ENCODE results near the gene MLH1. TPM values are rescaled to one million over a fixed set of nuclear protein-coding genes. Genes with fewer than 3 reads are reported as not detected.
"Not testable (repeated sequence)": the region's sequence is repeated elsewhere in the genome, so short reads cannot be mapped to it uniquely, and the experiment has no call there.

MLH1 gene
- total and polyA plus RNA-seq, 2 donors: 21.9 to 59.2 TPM

DNA sequence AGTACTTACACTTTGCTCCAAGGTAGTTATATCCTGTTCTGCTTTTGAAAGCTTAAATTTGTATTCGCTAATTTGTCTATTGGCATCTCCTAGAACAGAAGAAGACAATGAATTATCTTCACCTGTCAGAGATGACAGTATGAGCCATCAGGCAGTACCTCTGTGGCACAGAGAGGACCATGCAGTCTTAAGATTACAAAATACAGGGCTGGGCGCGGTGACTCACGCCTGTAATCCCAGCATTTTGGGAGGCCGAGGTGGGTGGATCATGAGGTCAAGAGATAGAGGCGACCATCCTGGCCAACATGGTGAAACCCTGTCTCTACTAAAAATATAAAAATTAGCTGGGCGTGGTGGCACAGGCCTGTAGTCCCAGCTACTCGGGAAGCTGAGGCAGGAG, 61.8 kb downstream of the MLH1 start:
- DNase-seq (ENCODE audit: low read depth in 6 of 9, low spot score in 9 of 9); H3K4me1 ChIP-seq (ENCODE audit: control insufficient read depth in 2 of 2, insufficient read depth in 2 of 2, low read length in 2 of 2); H3K4me3 ChIP-seq (ENCODE audit: low read length in 2 of 2); H3K27me3 ChIP-seq (ENCODE audit: control insufficient read depth in 2 of 2, insufficient read depth in 1 of 2, low read length in 1 of 2); H3K9me3 ChIP-seq (ENCODE audit: control insufficient read depth in 2 of 2, insufficient read depth in 1 of 2, low read length in 1 of 2); H3K27ac ChIP-seq (ENCODE audit: low read depth in 1 of 2, low read length in 1 of 2): not testable (repeated sequence)
- peaks cover 35 to 70% of the 10 kb centered on the region in 2 donors for H3K36me3 ChIP-seq (ENCODE audit: control insufficient read depth in 2 of 2, insufficient read depth in 2 of 2, low read length in 1 of 2)
- 98% methylated on average over 8 of the region's 8 CpGs for WGBS

DNA sequence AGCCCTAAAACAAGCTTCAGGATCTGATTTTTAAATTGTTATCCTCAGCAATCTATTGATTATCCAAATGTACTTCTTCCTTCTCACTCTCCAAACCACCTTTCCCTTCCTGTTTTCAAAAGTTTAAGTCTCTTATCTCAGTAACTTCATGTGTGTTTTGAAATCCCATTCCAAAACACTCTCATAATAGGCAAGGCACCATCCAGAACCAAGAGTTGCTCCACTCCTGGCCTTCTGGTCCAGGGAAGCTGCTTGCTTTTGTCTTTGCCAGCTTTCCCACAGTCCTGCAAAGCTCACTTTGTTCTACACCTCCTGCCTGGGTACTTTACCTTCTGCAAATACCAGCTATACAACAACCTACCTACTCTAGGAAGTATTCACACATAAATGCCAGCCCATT, 63.5 kb downstream of the MLH1 start:
- no peak overlapping the region for H3K27ac ChIP-seq (ENCODE audit: low read depth in 1 of 2, low read length in 1 of 2)

DNA sequence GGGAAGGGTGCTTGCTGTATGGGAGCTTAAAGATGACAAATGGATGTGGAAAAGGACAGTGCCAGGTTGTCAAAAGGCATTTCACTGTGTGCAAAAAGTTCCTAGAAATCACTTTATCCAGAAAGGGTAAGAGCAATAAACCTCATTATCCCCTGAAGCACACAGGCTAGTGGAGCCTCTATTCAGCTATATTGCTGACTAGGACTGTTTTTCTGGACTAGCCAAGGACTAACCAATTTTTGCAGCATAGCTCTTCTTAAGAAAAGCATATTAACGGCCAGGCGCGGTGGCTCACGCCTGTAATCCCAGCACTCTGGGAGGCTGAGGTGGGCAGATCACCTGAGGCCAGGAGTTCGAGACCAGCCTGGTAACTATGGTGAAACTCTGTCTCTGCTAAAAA, 64.8 kb downstream of the MLH1 start:
- H3K9me3 ChIP-seq (ENCODE audit: control insufficient read depth in 2 of 2, insufficient read depth in 1 of 2, low read length in 1 of 2): no peaks in the 10 kb centered on the region
- H3K4me3 ChIP-seq (ENCODE audit: low read length in 2 of 2): no peak overlapping the region
- H3K27me3 ChIP-seq (ENCODE audit: control insufficient read depth in 2 of 2, insufficient read depth in 1 of 2, low read length in 1 of 2): no peaks in the 10 kb centered on the region
- no peak for DNase-seq (ENCODE audit: low read depth in 6 of 9, low spot score in 9 of 9)
- peaks cover 30 to 64% of the 10 kb centered on the region in 2 donors for H3K36me3 ChIP-seq (ENCODE audit: control insufficient read depth in 2 of 2, insufficient read depth in 2 of 2, low read length in 1 of 2)
- WGBS: 97% methylated on average over 5 of the region's 5 CpGs
- H3K27ac ChIP-seq (ENCODE audit: low read depth in 1 of 2, low read length in 1 of 2): no peak overlapping the region
- H3K4me1 ChIP-seq (ENCODE audit: control insufficient read depth in 2 of 2, insufficient read depth in 2 of 2, low read length in 2 of 2): no peaks in the 10 kb centered on the region

More for the DNA sequence above, 63.5 kb downstream of the MLH1 start:
- DNase-seq (ENCODE audit: low read depth in 6 of 9, low spot score in 9 of 9): no peak
- no peak overlapping the region for H3K4me3 ChIP-seq (ENCODE audit: low read length in 2 of 2)
- H3K27me3 ChIP-seq (ENCODE audit: control insufficient read depth in 2 of 2, insufficient read depth in 1 of 2, low read length in 1 of 2): no peaks in the 10 kb centered on the region
- peaks cover 31 to 62% of the 10 kb centered on the region in 2 donors for H3K36me3 ChIP-seq (ENCODE audit: control insufficient read depth in 2 of 2, insufficient read depth in 2 of 2, low read length in 1 of 2)
- no peaks in the 10 kb centered on the region for H3K9me3 ChIP-seq (ENCODE audit: control insufficient read depth in 2 of 2, insufficient read depth in 1 of 2, low read length in 1 of 2)
- H3K4me1 ChIP-seq (ENCODE audit: control insufficient read depth in 2 of 2, insufficient read depth in 2 of 2, low read length in 2 of 2): no peaks in the 10 kb centered on the region

DNA sequence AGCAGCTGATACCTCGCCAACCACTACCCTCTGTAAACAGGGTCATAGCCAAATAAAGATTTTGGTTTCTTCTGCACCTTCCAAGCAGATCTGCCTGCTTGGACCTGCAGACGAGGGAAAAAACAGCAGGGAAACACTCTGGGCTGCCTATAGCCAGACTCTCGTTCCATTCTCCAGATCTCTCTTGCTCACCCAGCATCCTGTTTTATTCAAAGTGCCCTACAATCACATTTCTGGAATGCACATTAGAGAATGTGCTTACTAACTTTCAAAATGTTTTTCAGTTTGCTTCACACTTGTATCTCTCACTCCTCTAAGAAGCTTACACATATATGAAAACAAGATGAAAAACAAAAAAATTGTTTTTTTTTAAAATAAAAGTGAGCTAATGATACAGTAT, 71.4 kb downstream of the MLH1 start:
- H3K4me1 ChIP-seq (ENCODE audit: control insufficient read depth in 2 of 2, insufficient read depth in 2 of 2, low read length in 2 of 2): no peaks in the 10 kb centered on the region
- H3K27ac ChIP-seq (ENCODE audit: low read depth in 1 of 2, low read length in 1 of 2): no peak overlapping the region
- peaks cover 5 to 25% of the 10 kb centered on the region in 2 donors for H3K36me3 ChIP-seq (ENCODE audit: control insufficient read depth in 2 of 2, insufficient read depth in 2 of 2, low read length in 1 of 2)
- no peaks in the 10 kb centered on the region for H3K27me3 ChIP-seq (ENCODE audit: control insufficient read depth in 2 of 2, insufficient read depth in 1 of 2, low read length in 1 of 2)
- H3K4me3 ChIP-seq (ENCODE audit: low read length in 2 of 2): no peak overlapping the region
- no peak for DNase-seq (ENCODE audit: low read depth in 6 of 9, low spot score in 9 of 9)
- no peaks in the 10 kb centered on the region for H3K9me3 ChIP-seq (ENCODE audit: control insufficient read depth in 2 of 2, insufficient read depth in 1 of 2, low read length in 1 of 2)
- 95% methylated on average over 3 of the region's 3 CpGs for WGBS

DNA sequence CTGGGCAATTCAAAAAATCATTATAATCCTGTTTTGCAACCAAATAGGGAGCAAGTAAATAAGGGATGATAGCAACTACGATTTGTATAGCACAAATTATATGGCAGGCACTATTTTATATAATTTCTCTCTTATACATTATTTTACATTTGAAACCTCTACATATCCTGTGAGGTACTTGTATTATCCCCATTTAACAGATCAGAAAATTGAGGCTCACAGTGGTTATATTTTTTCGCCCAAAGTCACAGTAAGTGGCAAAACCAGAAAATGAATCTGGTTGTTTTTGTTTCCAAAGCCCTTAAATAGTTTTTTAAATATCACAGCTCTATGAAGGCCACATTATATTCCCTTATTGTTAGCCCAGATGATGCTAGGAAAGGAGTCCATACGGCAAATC, 74.3 kb downstream of the MLH1 start:
- DNase-seq (ENCODE audit: low read depth in 6 of 9, low spot score in 9 of 9): no peak
- Histone ChIP-seq H3K36me3 (ENCODE audit: control insufficient read depth in 2 of 2, insufficient read depth in 2 of 2, low read length in 1 of 2) (peaks cover 0 to 23% of the 10 kb centered on the region in 2 donors), H3K27ac (ENCODE audit: low read depth in 1 of 2, low read length in 1 of 2) (no peak overlapping the region), H3K4me3 (ENCODE audit: low read length in 2 of 2) (no peak overlapping the region), H3K4me1 (ENCODE audit: control insufficient read depth in 2 of 2, insufficient read depth in 2 of 2, low read length in 2 of 2) (no peaks in the 10 kb centered on the region), H3K27me3 (ENCODE audit: control insufficient read depth in 2 of 2, insufficient read depth in 1 of 2, low read length in 1 of 2) (no peaks in the 10 kb centered on the region), H3K9me3 (ENCODE audit: control insufficient read depth in 2 of 2, insufficient read depth in 1 of 2, low read length in 1 of 2) (no peaks in the 10 kb centered on the region)
- 98% methylated on average over 3 of the region's 3 CpGs for WGBS

DNA sequence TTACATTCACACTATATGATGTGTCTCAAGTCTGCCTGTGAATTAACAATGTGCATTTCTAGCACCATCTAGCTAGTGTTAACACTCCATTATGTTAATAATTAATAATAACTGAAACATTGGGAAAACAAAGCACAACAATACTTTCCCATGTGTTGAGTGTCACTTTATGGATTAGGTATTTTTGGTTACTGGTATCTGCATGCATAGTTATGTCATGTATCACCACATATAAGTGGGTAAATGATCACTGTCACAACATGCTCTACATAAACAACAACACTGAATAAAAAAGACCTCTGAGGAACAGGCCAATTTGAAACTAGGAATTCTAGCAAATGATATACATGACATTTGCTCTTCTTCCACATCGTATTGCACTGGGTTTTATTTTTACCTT, 74.7 kb downstream of the MLH1 start:
- H3K27me3 ChIP-seq (ENCODE audit: control insufficient read depth in 2 of 2, insufficient read depth in 1 of 2, low read length in 1 of 2): no peaks in the 10 kb centered on the region
- DNase-seq (ENCODE audit: low read depth in 6 of 9, low spot score in 9 of 9): no peak
- no peak overlapping the region for H3K27ac ChIP-seq (ENCODE audit: low read depth in 1 of 2, low read length in 1 of 2)
- H3K9me3 ChIP-seq (ENCODE audit: control insufficient read depth in 2 of 2, insufficient read depth in 1 of 2, low read length in 1 of 2): no peaks in the 10 kb centered on the region
- H3K4me3 ChIP-seq (ENCODE audit: low read length in 2 of 2): no peak overlapping the region
- 95% methylated on average over 1 of the region's 1 CpG for WGBS
- peaks cover 0 to 23% of the 10 kb centered on the region in 2 donors for H3K36me3 ChIP-seq (ENCODE audit: control insufficient read depth in 2 of 2, insufficient read depth in 2 of 2, low read length in 1 of 2)
- peaks cover 0 to 2% of the 10 kb centered on the region in 2 donors for H3K4me1 ChIP-seq (ENCODE audit: control insufficient read depth in 2 of 2, insufficient read depth in 2 of 2, low read length in 2 of 2)

DNA sequence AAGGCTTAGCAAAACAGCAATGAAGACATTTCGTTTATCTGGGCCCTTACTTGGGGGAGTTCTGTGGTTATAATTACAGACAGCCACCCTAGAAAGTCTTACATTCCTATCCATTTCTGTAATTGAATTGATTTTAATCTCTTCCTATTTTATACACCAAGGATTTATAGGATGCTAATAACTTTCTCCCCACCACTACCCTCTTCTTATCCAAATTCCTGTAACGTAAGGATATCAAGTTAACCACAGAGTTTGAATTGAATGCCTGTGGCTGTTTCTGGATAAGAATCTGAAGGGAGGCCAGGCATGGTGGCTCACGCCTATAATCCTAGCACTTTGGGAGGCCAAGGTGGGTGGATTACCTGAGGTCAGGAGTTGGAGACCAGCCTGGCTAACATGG, 78.6 kb downstream of the MLH1 start:
- WGBS: 98% methylated on average over 3 of the region's 3 CpGs
- Histone ChIP-seq H3K27me3 (ENCODE audit: control insufficient read depth in 2 of 2, insufficient read depth in 1 of 2, low read length in 1 of 2) (no peaks in the 10 kb centered on the region), H3K4me3 (ENCODE audit: low read length in 2 of 2) (no peak overlapping the region), H3K9me3 (ENCODE audit: control insufficient read depth in 2 of 2, insufficient read depth in 1 of 2, low read length in 1 of 2) (no peaks in the 10 kb centered on the region), H3K27ac (ENCODE audit: low read depth in 1 of 2, low read length in 1 of 2) (no peak overlapping the region), H3K4me1 (ENCODE audit: control insufficient read depth in 2 of 2, insufficient read depth in 2 of 2, low read length in 2 of 2) (peaks cover 0 to 2% of the 10 kb centered on the region in 2 donors), H3K36me3 (ENCODE audit: control insufficient read depth in 2 of 2, insufficient read depth in 2 of 2, low read length in 1 of 2) (peaks cover 0 to 9% of the 10 kb centered on the region in 2 donors)
- no peak for DNase-seq (ENCODE audit: low read depth in 6 of 9, low spot score in 9 of 9)

DNA sequence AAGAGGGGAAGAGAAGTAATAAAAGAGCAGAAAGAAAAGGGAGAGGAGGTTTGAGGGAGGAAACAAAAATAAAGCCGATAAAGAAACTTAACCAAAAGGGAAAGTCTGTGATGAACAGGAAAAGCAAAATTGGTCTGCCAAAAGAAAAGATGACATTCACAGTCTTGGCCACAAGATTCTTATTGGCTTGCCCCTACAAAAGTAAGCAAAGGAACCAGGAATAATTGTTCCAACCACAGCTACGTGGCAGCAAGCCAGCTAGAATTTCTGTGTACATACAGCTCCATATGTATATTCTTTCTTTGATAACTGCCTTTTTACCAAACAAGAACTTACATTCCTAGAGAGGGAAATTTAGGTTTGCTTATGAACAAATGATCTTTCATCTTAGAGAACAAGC, 79.6 kb downstream of the MLH1 start:
- H3K9me3 ChIP-seq (ENCODE audit: control insufficient read depth in 2 of 2, insufficient read depth in 1 of 2, low read length in 1 of 2): no peaks in the 10 kb centered on the region
- H3K4me3 ChIP-seq (ENCODE audit: low read length in 2 of 2): no peak overlapping the region
- DNase-seq (ENCODE audit: low read depth in 6 of 9, low spot score in 9 of 9): no peak
- 4% methylated on average over 2 of the region's 2 CpGs for WGBS
- no peaks in the 10 kb centered on the region for H3K27me3 ChIP-seq (ENCODE audit: control insufficient read depth in 2 of 2, insufficient read depth in 1 of 2, low read length in 1 of 2)
- peaks cover 0 to 2% of the 10 kb centered on the region in 2 donors for H3K4me1 ChIP-seq (ENCODE audit: control insufficient read depth in 2 of 2, insufficient read depth in 2 of 2, low read length in 2 of 2)
- peaks cover 0 to 9% of the 10 kb centered on the region in 2 donors for H3K36me3 ChIP-seq (ENCODE audit: control insufficient read depth in 2 of 2, insufficient read depth in 2 of 2, low read length in 1 of 2)
- H3K27ac ChIP-seq (ENCODE audit: low read depth in 1 of 2, low read length in 1 of 2): no peak overlapping the region

DNA sequence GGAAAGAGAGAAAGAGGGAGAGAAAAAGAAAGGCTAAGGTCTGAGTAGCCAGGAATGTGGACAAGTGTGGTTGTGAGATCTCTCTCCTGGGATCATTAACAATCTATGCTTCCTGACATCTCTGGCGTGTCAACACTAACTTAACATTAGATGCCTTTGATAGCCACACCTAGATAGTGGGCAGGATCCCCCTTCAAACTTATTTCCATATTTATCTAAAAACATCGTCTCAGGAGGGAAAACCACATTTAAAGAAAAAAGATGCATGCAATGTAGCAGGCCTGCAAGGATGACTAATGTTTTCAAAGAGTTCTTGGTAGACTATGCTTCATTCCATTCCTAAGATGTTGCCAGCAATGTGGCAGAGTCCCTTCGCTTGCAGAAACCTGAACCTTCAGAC, 80.9 kb downstream of the MLH1 start:
- H3K4me3 ChIP-seq (ENCODE audit: low read length in 2 of 2): no peak overlapping the region
- H3K4me1 ChIP-seq (ENCODE audit: control insufficient read depth in 2 of 2, insufficient read depth in 2 of 2, low read length in 2 of 2): peaks cover 0 to 2% of the 10 kb centered on the region in 2 donors
- H3K36me3 ChIP-seq (ENCODE audit: control insufficient read depth in 2 of 2, insufficient read depth in 2 of 2, low read length in 1 of 2): peaks cover 0 to 9% of the 10 kb centered on the region in 2 donors
- H3K27me3 ChIP-seq (ENCODE audit: control insufficient read depth in 2 of 2, insufficient read depth in 1 of 2, low read length in 1 of 2): no peaks in the 10 kb centered on the region
- no peak for DNase-seq (ENCODE audit: low read depth in 6 of 9, low spot score in 9 of 9)
- H3K27ac ChIP-seq (ENCODE audit: low read depth in 1 of 2, low read length in 1 of 2): no peak overlapping the region
- H3K9me3 ChIP-seq (ENCODE audit: control insufficient read depth in 2 of 2, insufficient read depth in 1 of 2, low read length in 1 of 2): no peaks in the 10 kb centered on the region
- WGBS: 62% methylated on average over 3 of the region's 3 CpGs

DNA sequence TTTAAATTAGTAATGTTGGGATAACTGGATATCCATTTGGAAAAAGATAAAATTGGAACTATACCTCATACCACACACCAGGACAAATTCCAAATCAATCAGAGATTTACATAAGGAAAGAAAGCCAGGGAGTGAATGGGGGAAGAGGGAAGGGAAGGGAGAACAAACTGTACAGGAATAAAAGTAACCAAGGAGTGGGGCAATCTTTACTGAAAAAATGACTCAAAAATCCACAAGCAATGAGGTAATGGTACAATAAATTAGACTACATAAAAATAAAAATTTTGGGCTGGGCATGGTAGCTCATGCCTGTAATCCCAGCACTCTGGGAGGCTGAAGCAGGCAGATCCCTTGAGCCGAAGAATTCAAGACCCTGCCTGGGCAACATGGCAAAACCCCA, 82.6 kb downstream of the MLH1 start:
- Histone ChIP-seq H3K36me3 (ENCODE audit: control insufficient read depth in 2 of 2, insufficient read depth in 2 of 2, low read length in 1 of 2) (peaks cover 0 to 11% of the 10 kb centered on the region in 2 donors), H3K27me3 (ENCODE audit: control insufficient read depth in 2 of 2, insufficient read depth in 1 of 2, low read length in 1 of 2) (no peaks in the 10 kb centered on the region), H3K4me1 (ENCODE audit: control insufficient read depth in 2 of 2, insufficient read depth in 2 of 2, low read length in 2 of 2) (peaks cover 0 to 2% of the 10 kb centered on the region in 2 donors), H3K4me3 (ENCODE audit: low read length in 2 of 2) (no peak overlapping the region), H3K27ac (ENCODE audit: low read depth in 1 of 2, low read length in 1 of 2) (no peak overlapping the region), H3K9me3 (ENCODE audit: control insufficient read depth in 2 of 2, insufficient read depth in 1 of 2, low read length in 1 of 2) (no peaks in the 10 kb centered on the region)
- DNase-seq (ENCODE audit: low read depth in 6 of 9, low spot score in 9 of 9): no peak
- 99% methylated on average over 1 of the region's 1 CpG for WGBS
